K562 (cell line): Measurements from ENCODE around the gene CFAP20DC. TPM values are rescaled to one million over a fixed set of nuclear protein-coding genes. Genes with fewer than 3 reads are reported as not detected.

Source experiments
- ARNT ChIP-seq, 2 experiments: fragments of 450-650 bp; IDR thresholded peaks; 2 replicates each; pipeline ENCODE4 v1.6.1; 2016; ENCODE audit warnings: mild to moderate bottlenecking in 1 of 2
- ATF6 ChIP-seq: sonication (generic); formaldehyde crosslinking; IDR thresholded peaks from 2 replicates; pipeline ENCODE4 v1.4.0; 2020; ENCODE audit warnings: mild to moderate bottlenecking, missing genetic modification reagents
- CC2D1A ChIP-seq: fragments of 450-650 bp; IDR thresholded peaks from 2 replicates; pipeline ENCODE4 v1.6.1; 2017; ENCODE audit warnings: mild to moderate bottlenecking
- CCNT2 ChIP-seq: IDR thresholded peaks from 2 replicates; pipeline ENCODE4 v1.6.1; 2011; ENCODE audit warnings: borderline replicate concordance, low read depth, mild to moderate bottlenecking, moderate library complexity, mixed read lengths, low read length; ENCODE audit not compliant: insufficient read length; ENCODE audit errors: extremely low read depth
- ELK3 ChIP-seq: fragments of 450-650 bp; formaldehyde crosslinking; IDR thresholded peaks from 2 replicates; pipeline ENCODE4 v1.4.0; 2020; ENCODE audit warnings: mild to moderate bottlenecking
- MITF ChIP-seq: IDR thresholded peaks from 2 replicates; pipeline ENCODE4 v1.6.1; 2014; ENCODE audit warnings: antibody characterized with exemption
- MNT ChIP-seq, 2 experiments: fragments of 450-650 bp; conservative IDR thresholded peaks; 2 replicates each; pipeline ENCODE4 v1.6.1; 2017; ENCODE audit warnings: mild to moderate bottlenecking in 2 of 2, moderate library complexity in 2 of 2
- MTA1 ChIP-seq: fragments of 450-650 bp; IDR thresholded peaks from 2 replicates; pipeline ENCODE4 v1.6.1; 2017; ENCODE audit warnings: borderline replicate concordance
- NONO ChIP-seq, 2 experiments: fragments of 200-400 bp in 1 of 2; fragments of 450-650 bp in 1 of 2; formaldehyde crosslinking in 1 of 2; IDR thresholded peaks; 2 replicates each; pipeline ENCODE4 v1.6.1; 2017; ENCODE audit warnings: low read depth in 2 of 2, mild to moderate bottlenecking in 2 of 2, moderate library complexity in 2 of 2, low read length in 1 of 2
- OTX1 ChIP-seq: fragments of 450-650 bp; formaldehyde crosslinking; IDR thresholded peaks from 2 replicates; pipeline ENCODE4 v1.4.0; 2022; ENCODE audit warnings: mild to moderate bottlenecking
- PRDM10 ChIP-seq: fragments of 450-650 bp; IDR thresholded peaks from 2 replicates; pipeline ENCODE4 v1.6.1; 2018; ENCODE audit not compliant: partially characterized antibody
- RBM14 ChIP-seq: fragments of 200-400 bp; formaldehyde crosslinking; IDR thresholded peaks from 2 replicates; pipeline ENCODE4 v1.6.1; 2018; ENCODE audit warnings: low read depth, mild to moderate bottlenecking, low read length, moderate library complexity, borderline replicate concordance; ENCODE audit not compliant: insufficient read depth
- RHOXF2B ChIP-seq: fragments of 250-450 bp; sonication (Bioruptor Pico); conservative IDR thresholded peaks from 2 replicates; pipeline ENCODE4 v1.5.1; 2021
- ZKSCAN3 ChIP-seq: fragments of 250-450 bp; sonication (Bioruptor Pico); IDR thresholded peaks from 2 replicates; pipeline ENCODE4 v1.4.0; 2020
- polyA plus RNA-seq, 8 experiments: library from polyadenylated mRNA; depleted of rRNA in 4 of 8; stranded (reverse) in 5 of 8; unstranded in 3 of 8; fragments of >200 nt; fragmentation: Nextera tagmentation in 2 of 8; fragmentation: Illumina TruSeq in 1 of 8; extraction: Ambion mirVana in 2 of 8; extraction: Trizol in 1 of 8; gene quantifications; 2 replicates each; pipeline versions ENCODE4 v1.2.1 to v1.2.3, GENCODE V29; 2011 to 2014; ENCODE audit warnings: inconsistent platforms in 1 of 8, missing spikeins in 1 of 8
- total RNA-seq, 7 experiments: library from RNA; depleted of rRNA in 6 of 7; stranded (reverse); fragments of >200 nt in 6 of 7; fragmentation: Illumina TruSeq in 2 of 7; extraction: Trizol in 2 of 7; gene quantifications; 2 replicates each; pipeline versions ENCODE4 v1.2.1 to v1.2.3, GENCODE V29; 2011 to 2021; ENCODE audit warnings: low replicate concordance in 1 of 7

CFAP20DC gene
- total and polyA plus RNA-seq, 9 of the 15 experiments (the other 6 are each of a cell fraction or from before 2014, with no cell fraction given), result 1.6 to 5.9 (median 4.6) TPM

GRCh38 chr3:58998476-58999117, 51.2 kb downstream of the CFAP20DC start (continued):
- TF ChIP-seq PRDM10 (no peak), CCNT2 (peak; percentile 31), ARNT (IDR thresholded peaks at IDR 0.05) (no peak), MITF (peak; percentile 82), OTX1 (CRISPR knock-in tag) (no peak), RHOXF2B (CRISPR knock-in tag) (no peak), MTA1 (peak; percentile 51; the same call in 1 of the 2 replicates), ELK3 (CRISPR knock-in tag) (no peak), ATF6 (no peak), CC2D1A (no peak), RBM14 (no peak), NONO (IDR thresholded peaks at IDR 0.05; ENCODE audit: low read depth in 2 of 2, low read length in 1 of 2) (no peak), MNT (conservative IDR thresholded peaks at IDR 0.05) (0 out of 4 replicates have a peak, but pooled peaks have one; percentile 22 to 33), ZKSCAN3 (no peak)
